Stimulated activated CD8-positive, alpha-beta memory T cell treated with anti-CD3 and anti-CD28 coated beads, Interleukin-12 subunit alpha, Interleukin-12 subunit beta, amount 100 ng/mL, for 24 hours (primary cell): Measurements from ENCODE around the gene SLC51A.

Experiments used
- DNase-seq: peaks from one replicate; pipeline ENCODE4 v3.0.0-alpha.2; 2020; ENCODE audit errors: extremely low read depth

SLC51A gene

GRCh38 chr3:196215493-196216020 lies 777 bp upstream of the SLC51A start:
- DNase-seq: no peak

- no peak for DNase-seq
Measured at GRCh38 chr3:196216681-196217211, 412 bp downstream of the SLC51A start.

- DNase-seq: no peak
Measured at GRCh38 chr3:196217307-196218154, 1.2 kb downstream of the SLC51A start.

- DNase-seq: no peak
Measured at GRCh38 chr3:196218155-196218712, 1.9 kb downstream of the SLC51A start.

GRCh38 chr3:196219194-196219969 lies 3.0 kb downstream of the SLC51A start:
- no peak for DNase-seq

GRCh38 chr3:196219970-196220311 lies 3.6 kb downstream of the SLC51A start:
- DNase-seq: no peak

GRCh38 chr3:196220587-196220986 lies 4.3 kb downstream of the SLC51A start:
- no peak for DNase-seq

GRCh38 chr3:196220991-196221390 lies 4.7 kb downstream of the SLC51A start:
- no peak for DNase-seq

- DNase-seq: no peak
Measured at GRCh38 chr3:196222876-196223595, 6.7 kb downstream of the SLC51A start.

- DNase-seq: no peak
Measured at GRCh38 chr3:196225086-196225485, 8.8 kb downstream of the SLC51A start.

GRCh38 chr3:196225763-196226364 lies 9.5 kb downstream of the SLC51A start:
- no peak for DNase-seq

GRCh38 chr3:196227121-196227561 lies 10.8 kb downstream of the SLC51A start:
- no peak for DNase-seq

GRCh38 chr3:196227629-196228493 lies 11.5 kb downstream of the SLC51A start:
- DNase-seq: no peak

- no peak for DNase-seq
Measured at GRCh38 chr3:196232154-196232881, 16.0 kb downstream of the SLC51A start.

- DNase-seq: no peak
Measured at GRCh38 chr3:196232882-196233251, 16.5 kb downstream of the SLC51A start.

GRCh38 chr3:196235452-196236122 lies 19.3 kb downstream of the SLC51A start:
- no peak for DNase-seq

- no peak for DNase-seq
Measured at GRCh38 chr3:196236223-196236622, 19.9 kb downstream of the SLC51A start.

- no peak for DNase-seq
Measured at GRCh38 chr3:196237203-196237602, 20.9 kb downstream of the SLC51A start.
